ENCODE data around the gene CC2D1B. TPM values are rescaled to one million over a fixed set of nuclear protein-coding genes. Genes with fewer than 3 reads are reported as not detected.

The CC2D1B gene
- 10 to 100 TPM; 45.1 to 49.1 TPM for total RNA-seq
- 10 to 100 TPM; 23.6 to 32.8 (median 24.8) TPM for polyA plus RNA-seq (ENCODE audit: insufficient read length in 6 of 6)
- long read RNA-seq, donor 1: 0 reads
- long read RNA-seq, donor 2: 0 reads
- long read RNA-seq, donor 3: 0 reads
- long read RNA-seq, donor 4, partial matches to known transcripts: 0 of 2 reads
- long read RNA-seq, donor 4, other reads (novel, unspliced or antisense): 1 of 2 reads
- long read RNA-seq, donor 5: 0 reads
- long read RNA-seq, donor 6, partial matches to known transcripts: 0 of 1 reads
- long read RNA-seq, donor 6, other reads (novel, unspliced or antisense): 0 of 1 reads
- long read RNA-seq, donor 7: 0 reads
- long read RNA-seq, donor 8: 0 reads
- long read RNA-seq, donor 9: 0 reads
- long read RNA-seq, donor 10: 0 reads
- long read RNA-seq, donor 11: 0 reads
- long read RNA-seq, donor 12, partial matches to known transcripts: 31 of 31 reads
- long read RNA-seq, donor 12, other reads (novel, unspliced or antisense): 0 of 31 reads

GRCh38 chr1:52365746-52366516, at the start of gene CC2D1B:
Gene CC2D1B, minus strand, starts transcription at chr1:52366205. Its CDS starts 1,585 bp downstream, at chr1:52364620.
- peak; percentile 95 to 99 (median 98) for DNase-seq
- Histone ChIP-seq H3K27me3 (peaks cover 0 to 6% of the 10 kb centered on the region in 2 donors), H3K36me3 (peaks cover 0 to 33% of the 10 kb centered on the region in 2 donors), H3K4me1 (peaks cover 11 to 32% of the 10 kb centered on the region in 2 donors), H3K9me3 (no peaks in the 10 kb centered on the region), H3K27ac (peak within 1 kb of the TSS; percentile 94), H3K4me3 (peak within 1 kb of the TSS; percentile 71 to 92)
- intact Hi-C loops (cut with DNase I): no loop called here
- TF ChIP-seq, protein P1, sequence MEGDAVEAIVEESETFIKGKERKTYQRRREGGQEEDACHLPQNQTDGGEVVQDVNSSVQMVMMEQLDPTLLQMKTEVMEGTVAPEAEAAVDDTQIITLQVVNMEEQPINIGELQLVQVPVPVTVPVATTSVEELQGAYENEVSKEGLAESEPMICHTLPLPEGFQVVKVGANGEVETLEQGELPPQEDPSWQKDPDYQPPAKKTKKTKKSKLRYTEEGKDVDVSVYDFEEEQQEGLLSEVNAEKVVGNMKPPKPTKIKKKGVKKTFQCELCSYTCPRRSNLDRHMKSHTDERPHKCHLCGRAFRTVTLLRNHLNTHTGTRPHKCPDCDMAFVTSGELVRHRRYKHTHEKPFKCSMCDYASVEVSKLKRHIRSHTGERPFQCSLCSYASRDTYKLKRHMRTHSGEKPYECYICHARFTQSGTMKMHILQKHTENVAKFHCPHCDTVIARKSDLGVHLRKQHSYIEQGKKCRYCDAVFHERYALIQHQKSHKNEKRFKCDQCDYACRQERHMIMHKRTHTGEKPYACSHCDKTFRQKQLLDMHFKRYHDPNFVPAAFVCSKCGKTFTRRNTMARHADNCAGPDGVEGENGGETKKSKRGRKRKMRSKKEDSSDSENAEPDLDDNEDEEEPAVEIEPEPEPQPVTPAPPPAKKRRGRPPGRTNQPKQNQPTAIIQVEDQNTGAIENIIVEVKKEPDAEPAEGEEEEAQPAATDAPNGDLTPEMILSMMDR (IDR thresholded peaks at IDR 0.05): peak in 1 of 2 donors; percentile 52
- peak; percentile 93 for ATAC-seq

- H3K27ac ChIP-seq: no peak overlapping the region
- ATAC-seq (no peak), DNase-seq (no peak)
- no peaks in the 10 kb centered on the region for H3K4me1 ChIP-seq
- H3K4me3 ChIP-seq: no peak overlapping the region
- H3K27me3 ChIP-seq: no peaks in the 10 kb centered on the region
- intact Hi-C loops (cut with DNase I): no loop called here
- no peaks in the 10 kb centered on the region for H3K9me3 ChIP-seq
- TF ChIP-seq, protein P1 (IDR thresholded peaks at IDR 0.05): no peak
- peaks cover 0 to 100% of the 10 kb centered on the region in 2 donors for H3K36me3 ChIP-seq
These were observed 48.9 kb upstream of the CC2D1B start for GRCh38 chr1:52414942-52415341.

DNA sequence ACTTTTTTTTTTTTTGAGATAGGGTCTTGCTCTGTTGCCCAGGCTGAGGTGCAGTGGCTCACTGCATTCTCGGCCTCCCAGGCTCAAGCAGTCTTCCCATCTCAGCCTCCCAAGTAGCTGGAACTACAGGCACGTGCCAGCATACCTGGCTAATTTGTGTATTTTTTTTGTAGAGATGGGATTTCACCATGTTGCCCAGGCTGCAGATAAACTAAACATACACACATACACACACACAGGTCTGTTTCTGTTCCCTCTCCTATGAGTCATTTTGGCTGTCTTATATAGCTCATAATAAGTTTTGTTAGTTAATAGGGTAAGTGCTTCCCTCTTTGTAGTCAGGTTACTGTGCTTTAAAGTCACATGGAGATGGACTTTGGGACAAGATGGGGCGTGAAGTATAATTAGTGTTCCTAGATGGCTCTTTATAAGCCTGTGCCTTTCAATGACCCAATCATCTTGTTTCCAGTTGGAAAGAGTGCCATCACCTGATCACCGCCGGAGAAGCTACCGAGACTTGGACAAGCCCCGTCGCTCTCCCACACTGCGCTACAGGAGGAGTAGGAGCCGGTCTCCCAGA, 47.5 kb upstream of the CC2D1B start:
- no peaks in the 10 kb centered on the region for H3K27me3 ChIP-seq
- H3K36me3 ChIP-seq: peaks cover 2 to 100% of the 10 kb centered on the region in 2 donors
- no peak for DNase-seq
- H3K4me3 ChIP-seq: no peak overlapping the region
- TF ChIP-seq, protein P1 (IDR thresholded peaks at IDR 0.05): no peak
- H3K27ac ChIP-seq: no peak overlapping the region
- H3K4me1 ChIP-seq: no peaks in the 10 kb centered on the region
- intact Hi-C loops (cut with DNase I): no loop called here
- H3K9me3 ChIP-seq: no peaks in the 10 kb centered on the region
- ATAC-seq: no peak

GRCh38 chr1:52404975-52405338, 39.0 kb upstream of the CC2D1B start:
- Histone ChIP-seq H3K9me3 (no peaks in the 10 kb centered on the region), H3K4me3 (peak overlapping the region; percentile 93 to 95), H3K27me3 (no peaks in the 10 kb centered on the region), H3K4me1 (peaks cover 14 to 33% of the 10 kb centered on the region in 2 donors), H3K36me3 (peaks cover 2 to 37% of the 10 kb centered on the region in 2 donors), H3K27ac (peak overlapping the region; percentile 89 to 93)
- TF ChIP-seq, protein P1 (IDR thresholded peaks at IDR 0.05): no peak
- ATAC-seq (no peak), DNase-seq (no peak)
- intact Hi-C loops (cut with DNase I): no loop called here
